ENCODE results near the gene MPRIP.

DNA sequence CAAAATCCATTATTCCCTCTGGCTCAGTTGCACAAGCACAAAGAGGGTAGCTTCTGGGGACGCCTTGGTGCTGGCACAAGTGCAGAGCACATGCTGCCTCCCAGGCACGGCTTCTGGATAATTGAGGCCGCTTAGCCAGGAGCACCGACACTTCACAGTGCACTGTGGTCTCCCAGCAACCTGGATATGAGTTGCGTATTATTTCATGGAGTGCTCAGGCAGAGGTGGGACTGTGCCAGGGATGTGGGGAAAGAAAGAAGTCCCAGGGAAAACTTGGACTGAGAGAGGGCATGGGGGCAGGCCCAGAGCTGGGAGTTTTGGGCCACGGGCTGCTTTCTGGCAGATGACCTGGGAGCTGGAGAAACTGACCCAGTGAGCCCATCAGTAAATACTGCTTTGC is 37.5 kb downstream of the MPRIP start:
- TF ChIP-seq, protein P1, sequence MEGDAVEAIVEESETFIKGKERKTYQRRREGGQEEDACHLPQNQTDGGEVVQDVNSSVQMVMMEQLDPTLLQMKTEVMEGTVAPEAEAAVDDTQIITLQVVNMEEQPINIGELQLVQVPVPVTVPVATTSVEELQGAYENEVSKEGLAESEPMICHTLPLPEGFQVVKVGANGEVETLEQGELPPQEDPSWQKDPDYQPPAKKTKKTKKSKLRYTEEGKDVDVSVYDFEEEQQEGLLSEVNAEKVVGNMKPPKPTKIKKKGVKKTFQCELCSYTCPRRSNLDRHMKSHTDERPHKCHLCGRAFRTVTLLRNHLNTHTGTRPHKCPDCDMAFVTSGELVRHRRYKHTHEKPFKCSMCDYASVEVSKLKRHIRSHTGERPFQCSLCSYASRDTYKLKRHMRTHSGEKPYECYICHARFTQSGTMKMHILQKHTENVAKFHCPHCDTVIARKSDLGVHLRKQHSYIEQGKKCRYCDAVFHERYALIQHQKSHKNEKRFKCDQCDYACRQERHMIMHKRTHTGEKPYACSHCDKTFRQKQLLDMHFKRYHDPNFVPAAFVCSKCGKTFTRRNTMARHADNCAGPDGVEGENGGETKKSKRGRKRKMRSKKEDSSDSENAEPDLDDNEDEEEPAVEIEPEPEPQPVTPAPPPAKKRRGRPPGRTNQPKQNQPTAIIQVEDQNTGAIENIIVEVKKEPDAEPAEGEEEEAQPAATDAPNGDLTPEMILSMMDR (IDR thresholded peaks at IDR 0.05): no peak
- no peak for TF ChIP-seq EZH2 (IDR thresholded peaks at IDR 0.05; ENCODE audit: borderline replicate concordance, insufficient read depth, low read depth, low read length, poor library complexity, severe bottlenecking)
